Uterus (tissue), 2 donors: ENCODE results near the gene KCNC2.

Experiments used
- CTCF ChIP-seq, 4 experiments: fragments of 200-600 bp in 2 of 4; fragments of 450-650 bp in 2 of 4; sonication (generic) in 2 of 4; IDR thresholded peaks; one replicate each; pipeline ENCODE4 v1.5.1; 2016 to 2019; ENCODE audit warnings: antibody characterized with exemption in 4 of 4, mild to moderate bottlenecking in 2 of 4, moderate library complexity in 1 of 4
- POLR2A ChIP-seq, 2 donors: fragments of 450-650 bp; IDR thresholded peaks; one replicate each; pipeline ENCODE4 v1.6.1; 2016; ENCODE audit warnings: antibody characterized with exemption in 2 of 2, mild to moderate bottlenecking in 1 of 2, moderate library complexity in 1 of 2

GRCh38 chr12:75177997-75178396, 31.6 kb downstream of the KCNC2 start:
- TF ChIP-seq CTCF (IDR thresholded peaks at IDR 0.05), result no peak
- no peak for TF ChIP-seq POLR2A (IDR thresholded peaks at IDR 0.05)
